Ovary (tissue), 3 donors: ENCODE data around the gene RPL31.

Experiments used
- POLR2A ChIP-seq: fragments of 450-650 bp; IDR thresholded peaks from one replicate; pipeline ENCODE4 v1.6.1; 2017; ENCODE audit warnings: antibody characterized with exemption, mild to moderate bottlenecking, moderate library complexity
- TF ChIP-seq, protein P1 (sequence below), 3 donors: fragments of 450-650 bp in 2 of 3; fragments of 200-600 bp in 1 of 3; IDR thresholded peaks; one replicate each; pipeline versions ENCODE4 v1.5.1 to v1.8.0; 2016 to 2022; ENCODE audit warnings: antibody characterized with exemption in 3 of 3, mild to moderate bottlenecking in 1 of 3
- donor health status: DM: no; HTN: no; CAD: no.

DNA sequence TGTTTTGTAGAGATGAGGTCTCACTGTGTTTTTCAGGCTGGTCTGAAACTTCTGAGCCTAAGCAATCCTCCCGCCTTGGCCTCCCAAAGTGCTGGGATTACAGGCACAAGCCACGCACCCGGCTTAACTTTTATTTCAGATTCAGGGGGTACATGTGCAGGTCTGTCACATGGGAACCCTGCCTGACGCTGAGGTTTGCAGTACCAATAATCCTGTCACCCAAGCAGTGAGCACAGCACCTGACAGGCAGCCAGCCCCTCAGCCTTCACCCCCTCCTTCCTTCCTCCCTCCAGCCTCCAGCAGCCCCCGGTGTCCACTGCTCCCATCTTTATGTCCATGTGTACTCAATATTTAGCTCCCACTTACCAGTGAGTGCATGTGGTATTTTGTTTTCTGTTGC is 46.0 kb upstream of the RPL31 start:
- no peak for TF ChIP-seq POLR2A
- TF ChIP-seq, protein P1, sequence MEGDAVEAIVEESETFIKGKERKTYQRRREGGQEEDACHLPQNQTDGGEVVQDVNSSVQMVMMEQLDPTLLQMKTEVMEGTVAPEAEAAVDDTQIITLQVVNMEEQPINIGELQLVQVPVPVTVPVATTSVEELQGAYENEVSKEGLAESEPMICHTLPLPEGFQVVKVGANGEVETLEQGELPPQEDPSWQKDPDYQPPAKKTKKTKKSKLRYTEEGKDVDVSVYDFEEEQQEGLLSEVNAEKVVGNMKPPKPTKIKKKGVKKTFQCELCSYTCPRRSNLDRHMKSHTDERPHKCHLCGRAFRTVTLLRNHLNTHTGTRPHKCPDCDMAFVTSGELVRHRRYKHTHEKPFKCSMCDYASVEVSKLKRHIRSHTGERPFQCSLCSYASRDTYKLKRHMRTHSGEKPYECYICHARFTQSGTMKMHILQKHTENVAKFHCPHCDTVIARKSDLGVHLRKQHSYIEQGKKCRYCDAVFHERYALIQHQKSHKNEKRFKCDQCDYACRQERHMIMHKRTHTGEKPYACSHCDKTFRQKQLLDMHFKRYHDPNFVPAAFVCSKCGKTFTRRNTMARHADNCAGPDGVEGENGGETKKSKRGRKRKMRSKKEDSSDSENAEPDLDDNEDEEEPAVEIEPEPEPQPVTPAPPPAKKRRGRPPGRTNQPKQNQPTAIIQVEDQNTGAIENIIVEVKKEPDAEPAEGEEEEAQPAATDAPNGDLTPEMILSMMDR (IDR thresholded peaks at IDR 0.05) = no peak
